Fibroblast of pulmonary artery (primary cell): Measurements from ENCODE around the gene HDAC4.

Source experiments
- DNase-seq: peaks from one replicate; pipeline ENCODE4 v3.0.0-alpha.2; 2010; ENCODE audit warnings: low read depth
- H3K4me3 ChIP-seq: replicated peaks from 2 replicates; pipeline ENCODE4 v1.5.1; 2011; ENCODE audit warnings: low read depth, mild to moderate bottlenecking, control low read depth, low read length, moderate library complexity
- TF ChIP-seq, protein P1 (sequence below): IDR thresholded peaks from 2 replicates; pipeline ENCODE4 v1.5.1; 2011; ENCODE audit warnings: mild to moderate bottlenecking, control low read depth, low read length, inconsistent platforms; ENCODE audit errors: missing control alignments

The HDAC4 gene

DNA sequence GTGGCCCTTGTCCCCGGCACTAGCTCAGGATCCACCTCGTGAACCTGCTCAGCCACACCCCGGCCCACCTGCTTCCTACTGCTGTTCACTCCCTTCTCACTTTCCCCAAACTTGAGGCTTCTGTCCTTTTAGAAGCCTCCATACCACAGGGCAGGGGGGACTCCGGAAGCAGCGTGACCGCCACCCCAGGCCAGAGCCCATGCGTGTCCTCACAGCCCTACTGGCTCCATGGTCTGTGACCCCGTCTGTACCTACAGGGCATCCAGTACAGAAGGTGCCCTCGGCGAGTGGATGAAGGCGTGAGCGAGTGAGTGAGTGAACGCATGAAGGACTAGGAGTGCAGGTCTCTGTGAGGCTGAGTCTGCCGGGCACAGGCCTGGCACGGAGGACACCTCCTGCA is 299.7 kb downstream of the HDAC4 start:
- TF ChIP-seq, protein P1, sequence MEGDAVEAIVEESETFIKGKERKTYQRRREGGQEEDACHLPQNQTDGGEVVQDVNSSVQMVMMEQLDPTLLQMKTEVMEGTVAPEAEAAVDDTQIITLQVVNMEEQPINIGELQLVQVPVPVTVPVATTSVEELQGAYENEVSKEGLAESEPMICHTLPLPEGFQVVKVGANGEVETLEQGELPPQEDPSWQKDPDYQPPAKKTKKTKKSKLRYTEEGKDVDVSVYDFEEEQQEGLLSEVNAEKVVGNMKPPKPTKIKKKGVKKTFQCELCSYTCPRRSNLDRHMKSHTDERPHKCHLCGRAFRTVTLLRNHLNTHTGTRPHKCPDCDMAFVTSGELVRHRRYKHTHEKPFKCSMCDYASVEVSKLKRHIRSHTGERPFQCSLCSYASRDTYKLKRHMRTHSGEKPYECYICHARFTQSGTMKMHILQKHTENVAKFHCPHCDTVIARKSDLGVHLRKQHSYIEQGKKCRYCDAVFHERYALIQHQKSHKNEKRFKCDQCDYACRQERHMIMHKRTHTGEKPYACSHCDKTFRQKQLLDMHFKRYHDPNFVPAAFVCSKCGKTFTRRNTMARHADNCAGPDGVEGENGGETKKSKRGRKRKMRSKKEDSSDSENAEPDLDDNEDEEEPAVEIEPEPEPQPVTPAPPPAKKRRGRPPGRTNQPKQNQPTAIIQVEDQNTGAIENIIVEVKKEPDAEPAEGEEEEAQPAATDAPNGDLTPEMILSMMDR, result no peak
- no peak overlapping the region for H3K4me3 ChIP-seq
- no peak for DNase-seq

DNA sequence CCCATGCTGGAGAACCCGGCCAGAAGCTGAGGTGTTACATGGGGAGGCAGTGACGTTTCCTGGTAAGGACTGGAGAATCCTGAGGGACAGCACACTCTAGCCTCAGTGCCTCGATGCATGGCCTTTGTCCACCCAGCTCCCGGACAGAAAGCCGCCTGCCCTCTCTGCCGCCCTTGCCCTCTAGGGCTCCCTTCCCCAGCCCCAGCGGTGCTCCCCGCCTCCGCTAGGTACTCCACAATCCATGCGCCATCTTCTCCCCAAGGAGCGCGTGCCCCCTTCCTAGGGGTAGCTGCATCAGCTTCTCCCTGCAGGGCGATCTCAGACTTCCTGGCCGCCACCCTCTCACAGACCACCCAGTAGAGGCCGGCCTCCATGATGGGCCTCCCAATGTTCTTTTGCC is 301.3 kb downstream of the HDAC4 start:
- no peak for DNase-seq
- H3K4me3 ChIP-seq, result no peak overlapping the region
- TF ChIP-seq, protein P1, result no peak

DNA sequence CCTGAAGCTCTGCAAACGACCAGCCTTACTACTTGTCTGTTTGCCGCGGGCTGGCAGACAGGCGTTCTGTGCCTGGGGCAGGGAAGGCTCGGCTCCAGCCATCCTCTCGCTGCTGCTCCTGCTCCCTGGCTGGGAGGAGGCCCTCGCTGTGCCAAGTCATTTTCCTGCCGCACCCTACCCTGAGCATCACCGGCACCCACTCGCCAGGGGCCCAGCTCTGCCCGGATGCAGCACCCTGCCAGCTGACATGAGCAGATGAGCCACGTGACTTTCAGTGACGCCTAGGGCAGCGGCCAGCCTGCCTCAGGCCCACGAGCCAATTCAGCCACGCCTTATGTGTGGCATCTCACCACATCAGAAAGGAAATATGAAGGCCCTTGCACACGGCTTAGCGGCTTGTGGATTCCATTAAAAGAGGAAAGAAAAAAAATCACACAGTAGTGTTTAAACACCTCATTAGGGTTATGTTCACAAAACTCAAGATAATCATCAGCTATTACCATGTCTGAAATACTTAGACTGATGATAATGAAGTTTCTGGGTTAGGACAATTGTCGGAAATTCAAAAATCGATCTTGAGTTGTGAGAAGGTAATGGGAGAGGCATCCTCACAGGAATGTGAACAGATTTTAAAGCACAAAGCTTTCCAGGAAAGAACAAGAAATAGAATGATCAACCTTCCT is 302.4 kb downstream of the HDAC4 start:
- H3K4me3 ChIP-seq, result no peak overlapping the region
- TF ChIP-seq, protein P1, result no peak
- DNase-seq, result no peak

DNA sequence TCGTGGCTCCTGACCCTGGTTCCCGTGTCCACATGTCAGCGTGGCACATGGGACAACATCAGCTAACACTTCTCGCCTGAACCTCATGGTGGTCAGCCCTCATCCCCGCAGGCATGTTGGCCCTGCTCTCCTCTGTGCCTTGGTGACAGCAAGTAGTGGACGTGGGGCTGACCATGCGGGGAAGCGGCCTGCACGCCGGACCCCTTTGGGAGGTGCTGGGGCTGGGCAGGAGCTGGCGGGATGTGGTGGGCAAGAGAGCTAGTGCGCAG is 303.5 kb downstream of the HDAC4 start:
- DNase-seq, result no peak
- no peak overlapping the region for H3K4me3 ChIP-seq
- TF ChIP-seq, protein P1, result no peak

DNA sequence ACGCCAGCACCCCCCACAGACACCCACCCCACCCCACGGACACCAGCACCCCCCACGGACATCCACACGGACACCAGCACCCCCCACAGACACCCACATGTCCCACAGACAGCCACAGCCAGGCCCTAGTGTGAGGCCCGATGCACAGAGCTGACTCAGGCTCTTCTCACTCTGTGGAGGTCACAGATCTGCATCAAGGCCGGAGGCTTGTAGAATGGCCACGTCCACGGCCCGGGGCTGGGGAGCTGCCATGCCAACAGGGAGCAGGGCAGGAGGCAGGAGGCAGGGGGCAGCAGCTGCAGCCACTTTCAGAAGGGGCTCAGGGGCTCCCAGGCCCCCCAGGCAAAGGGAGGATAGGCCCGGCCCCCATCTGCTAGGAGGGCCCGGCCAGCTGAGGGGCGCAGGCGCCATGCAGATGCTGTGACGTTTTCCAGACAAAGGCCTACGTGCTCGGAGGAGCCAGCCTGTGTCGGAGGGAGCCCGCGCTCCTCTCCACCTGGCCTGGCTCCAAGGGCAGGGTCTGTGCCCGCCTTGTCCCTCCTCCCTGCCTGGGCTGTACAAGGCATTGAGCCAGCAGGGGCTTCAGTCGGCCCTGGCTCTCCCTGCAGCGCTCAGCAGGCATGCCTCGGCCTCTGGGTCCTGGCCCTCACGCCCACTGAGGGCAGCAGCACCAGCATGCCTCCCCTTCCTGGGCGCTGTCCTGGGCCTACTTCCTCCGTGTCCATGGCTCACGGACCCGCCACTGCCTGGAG is 304.0 kb downstream of the HDAC4 start:
- H3K4me3 ChIP-seq, result no peak overlapping the region
- TF ChIP-seq, protein P1, result no peak
- DNase-seq, result no peak

DNA sequence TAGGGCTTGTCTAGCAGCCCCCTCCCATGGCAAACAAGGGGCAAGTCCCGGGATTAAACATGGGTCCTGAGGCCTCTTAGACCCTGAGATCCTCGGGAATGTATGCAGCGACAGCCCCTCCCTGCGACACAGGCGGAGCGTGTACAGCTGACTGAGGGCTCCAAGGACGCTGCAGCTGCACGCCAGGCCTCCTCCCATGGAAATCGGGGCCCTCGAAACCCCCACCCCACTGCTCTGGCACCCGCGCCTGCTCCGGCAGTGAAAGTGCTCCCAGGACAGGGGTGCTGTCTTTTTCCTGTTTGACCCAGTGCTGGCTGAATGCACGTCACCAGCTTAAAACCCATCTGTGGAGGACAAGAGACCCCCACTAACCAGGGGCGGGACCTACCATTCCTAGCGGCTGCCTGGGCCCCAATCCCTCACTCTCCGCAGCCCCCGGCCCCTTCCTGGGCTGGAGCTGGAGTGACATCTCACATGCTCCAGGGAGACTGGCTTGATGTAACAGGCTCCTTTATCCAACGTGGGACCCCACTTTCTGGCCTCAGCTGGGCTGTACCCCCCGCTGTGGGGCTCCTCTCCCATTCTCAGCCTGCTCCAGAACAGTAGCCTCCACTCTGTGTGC is 305.2 kb downstream of the HDAC4 start:
- no peak overlapping the region for H3K4me3 ChIP-seq
- DNase-seq, result no peak
- TF ChIP-seq, protein P1, result no peak
